Measurements from ENCODE around the gene S100A2. TPM values are rescaled to one million over a fixed set of nuclear protein-coding genes. Genes with fewer than 3 reads are reported as not detected.

The S100A2 gene
- total and polyA plus RNA-seq, 2 donors (not counting 1 experiment from before 2014, with no cell fraction given), result 0.19 TPM; not detected in 1

- no peak for TF ChIP-seq EZH2 (IDR thresholded peaks at IDR 0.05; ENCODE audit: borderline replicate concordance, insufficient read depth, low read depth, low read length, poor library complexity, severe bottlenecking)
- TF ChIP-seq CTCF (IDR thresholded peaks at IDR 0.05), result no peak
- H3K4me3 ChIP-seq (ENCODE audit: control extremely low read depth in 1 of 5, extremely low read depth in 1 of 5, insufficient read depth in 1 of 5, low read depth in 2 of 5, low read length in 4 of 5), result no peak overlapping the region
- H4K20me1 ChIP-seq (ENCODE audit: control insufficient read depth, insufficient read depth, low read length, poor library complexity, severe bottlenecking), result no peaks in the 10 kb centered on the region
- H3K9me3 ChIP-seq (ENCODE audit: control extremely low read depth in 1 of 3, control insufficient read depth in 2 of 3, insufficient read depth in 1 of 3, low read length in 2 of 3), result no peaks in the 10 kb centered on the region
- H3K9ac ChIP-seq (ENCODE audit: low read length), result no peak overlapping the region
- Mint-ChIP-seq H3K9me3 (ENCODE audit: insufficient read depth) (no peaks in the 10 kb centered on the region), H3K4me1 (peaks cover 23% of the 10 kb centered on the region), H3K4me3 (no peak overlapping the region), H3K27me3 (peaks cover 16% of the 10 kb centered on the region), H3K27ac (no peak overlapping the region)
- H3K27me3 ChIP-seq (replicated peaks in 1 of 4; ENCODE audit: control extremely low read depth in 1 of 4, control insufficient read depth in 3 of 4, insufficient read depth in 4 of 4, low read length in 3 of 4), result peaks cover 0 to 5% (median 0%) of the 10 kb centered on the region in 4 experiments
- intact Hi-C loops (cut with micrococcal nuclease), result no loop called here
- no peaks in the 10 kb centered on the region for H3K36me3 ChIP-seq (replicated peaks in 1 of 2; ENCODE audit: control extremely low read depth in 1 of 2, control insufficient read depth in 1 of 2, extremely low read depth in 1 of 2, insufficient read depth in 2 of 2, low read length in 1 of 2)
- ChIA-PET CTCF (interaction anchor here (1.1 to 7.5 kb wide), 4 partner anchors 13 to 48 kb away, joined by 3 to 59 read pairs (median 5); partner anchors contain the start of genes S100A2 and S100A6), POLR2A (no interaction called here)
- H3K4me2 ChIP-seq (replicated peaks; ENCODE audit: low read depth, low read length, poor library complexity, severe bottlenecking), result no peak overlapping the region
- H3K79me2 ChIP-seq (ENCODE audit: control insufficient read depth, insufficient read depth, low read length), result no peaks in the 10 kb centered on the region
- H3K27ac ChIP-seq (ENCODE audit: low read length in 2 of 2), result no peak overlapping the region
- peaks cover 19 to 21% of the 10 kb centered on the region in 2 donors for H3K4me1 ChIP-seq (ENCODE audit: control insufficient read depth in 2 of 2, insufficient read depth in 2 of 2, low read length in 2 of 2)
- ATAC-seq (ENCODE audit: low read depth) (no peak), DNase-seq (no peak)
- WGBS (ENCODE audit: insufficient coverage), result 95% methylated on average over 6 of the region's 6 CpGs
- no peak overlapping the region for H2AFZ ChIP-seq (ENCODE audit: insufficient read depth, low read depth, low read length, poor library complexity, severe bottlenecking)
These were observed 15.8 kb downstream of the S100A2 start for GRCh38 chr1:153549741-153550397.
